Gastroesophageal sphincter (tissue), 3 donors: ENCODE measurements around the gene CDH4.

Source experiments
- EP300 ChIP-seq: sonication (generic); formaldehyde crosslinking; IDR thresholded peaks from one replicate; pipeline ENCODE4 v1.6.1; 2017; ENCODE audit warnings: antibody characterized with exemption, mild to moderate bottlenecking
- POLR2A ChIP-seq, 2 donors: fragments of 450-650 bp; IDR thresholded peaks; one replicate each; pipeline ENCODE4 v1.6.1; 2017; ENCODE audit warnings: antibody characterized with exemption in 2 of 2, mild to moderate bottlenecking in 2 of 2, moderate library complexity in 1 of 2
- TF ChIP-seq, protein P1 (sequence below), 4 experiments: fragments of 200-600 bp in 2 of 4; fragments of 450-650 bp in 2 of 4; sonication (generic) in 1 of 4; IDR thresholded peaks; one replicate each; pipeline ENCODE4 v1.5.1; 2017 to 2019; ENCODE audit warnings: antibody characterized with exemption in 4 of 4, mild to moderate bottlenecking in 2 of 4, moderate library complexity in 2 of 4

DNA sequence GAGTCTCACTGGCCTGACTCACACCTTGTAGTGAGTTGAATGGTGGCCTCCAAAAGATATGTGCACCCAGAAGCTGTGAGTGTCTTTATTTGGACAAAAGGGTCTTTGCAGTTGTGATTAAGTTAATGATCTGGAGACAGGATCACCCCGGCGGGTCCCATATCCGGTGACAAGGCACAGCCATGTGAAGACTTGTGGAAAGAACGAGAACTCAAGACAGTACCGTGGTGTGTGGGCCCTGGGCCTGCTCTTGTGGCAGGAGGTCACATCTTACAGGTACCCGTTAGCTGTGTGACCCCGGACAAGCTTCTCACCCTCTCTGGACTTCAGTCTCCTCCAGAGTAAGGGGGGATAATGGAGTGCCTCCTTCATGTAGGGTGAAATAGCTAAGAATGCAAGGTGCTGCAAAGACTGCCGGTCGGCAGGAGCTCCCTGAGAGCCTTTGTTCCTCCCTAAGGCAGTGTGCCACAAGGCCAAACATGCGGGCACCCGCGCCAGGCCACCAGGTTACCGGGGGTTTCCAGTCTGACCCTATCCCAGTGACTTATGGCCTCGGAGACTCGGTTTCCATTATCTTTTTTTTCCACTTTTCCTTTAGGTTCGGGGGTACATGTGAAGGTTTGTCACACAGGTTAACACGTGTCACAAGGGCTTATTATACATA lies 39.2 kb downstream of the CDH4 start:
- no peak for TF ChIP-seq EP300
- TF ChIP-seq, protein P1, sequence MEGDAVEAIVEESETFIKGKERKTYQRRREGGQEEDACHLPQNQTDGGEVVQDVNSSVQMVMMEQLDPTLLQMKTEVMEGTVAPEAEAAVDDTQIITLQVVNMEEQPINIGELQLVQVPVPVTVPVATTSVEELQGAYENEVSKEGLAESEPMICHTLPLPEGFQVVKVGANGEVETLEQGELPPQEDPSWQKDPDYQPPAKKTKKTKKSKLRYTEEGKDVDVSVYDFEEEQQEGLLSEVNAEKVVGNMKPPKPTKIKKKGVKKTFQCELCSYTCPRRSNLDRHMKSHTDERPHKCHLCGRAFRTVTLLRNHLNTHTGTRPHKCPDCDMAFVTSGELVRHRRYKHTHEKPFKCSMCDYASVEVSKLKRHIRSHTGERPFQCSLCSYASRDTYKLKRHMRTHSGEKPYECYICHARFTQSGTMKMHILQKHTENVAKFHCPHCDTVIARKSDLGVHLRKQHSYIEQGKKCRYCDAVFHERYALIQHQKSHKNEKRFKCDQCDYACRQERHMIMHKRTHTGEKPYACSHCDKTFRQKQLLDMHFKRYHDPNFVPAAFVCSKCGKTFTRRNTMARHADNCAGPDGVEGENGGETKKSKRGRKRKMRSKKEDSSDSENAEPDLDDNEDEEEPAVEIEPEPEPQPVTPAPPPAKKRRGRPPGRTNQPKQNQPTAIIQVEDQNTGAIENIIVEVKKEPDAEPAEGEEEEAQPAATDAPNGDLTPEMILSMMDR (IDR thresholded peaks at IDR 0.05), result no peak
- TF ChIP-seq POLR2A (IDR thresholded peaks at IDR 0.05), result no peak
